Measurements from ENCODE around the gene ATXN7L2.

The ATXN7L2 gene

DNA sequence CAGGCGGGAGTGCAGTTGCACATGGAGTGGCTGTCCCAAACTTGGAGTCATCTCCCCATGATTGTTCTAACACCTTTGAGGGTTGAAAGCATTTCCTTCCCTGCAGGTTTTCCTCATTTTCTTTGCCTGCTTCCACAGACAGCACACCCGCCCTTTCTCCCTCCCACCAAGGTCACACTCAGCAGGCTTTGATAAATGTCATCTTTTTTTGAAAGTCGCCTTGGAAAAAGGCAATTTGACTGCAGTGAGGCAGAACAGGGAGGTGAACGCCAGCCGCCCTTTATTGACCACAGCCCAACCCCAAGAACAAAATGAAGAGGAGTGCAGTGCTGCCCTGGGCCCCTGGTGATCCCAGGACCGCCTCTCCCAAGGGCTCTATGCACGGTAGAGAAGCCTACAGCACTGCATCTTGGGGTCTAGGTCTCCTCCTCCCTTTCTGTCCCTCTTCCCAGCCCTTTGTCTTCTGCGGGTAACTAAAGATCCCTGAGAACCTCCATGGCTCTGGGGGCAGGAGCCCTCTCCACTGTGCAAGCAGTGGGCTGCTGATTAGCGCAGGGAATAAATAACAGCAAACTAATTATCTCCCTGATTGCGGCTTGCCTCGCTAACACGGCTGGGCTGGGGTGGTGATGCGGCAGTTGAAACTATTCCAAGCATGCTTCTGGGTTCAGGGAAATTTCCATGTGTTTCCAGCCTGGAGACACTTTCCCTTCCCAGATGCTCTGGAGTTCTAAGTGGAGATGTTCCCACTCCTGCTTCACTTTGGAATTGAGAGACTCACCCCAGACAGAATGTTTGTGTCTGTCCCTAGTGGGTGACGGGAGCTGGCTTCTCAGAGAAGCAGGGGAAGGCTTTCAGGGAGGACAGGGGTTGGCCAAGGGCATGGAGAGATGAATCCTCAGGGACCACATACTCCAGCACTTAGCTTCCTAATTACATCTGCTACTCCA is 37.6 kb downstream of the ATXN7L2 start:
- TF ChIP-seq, protein P1, sequence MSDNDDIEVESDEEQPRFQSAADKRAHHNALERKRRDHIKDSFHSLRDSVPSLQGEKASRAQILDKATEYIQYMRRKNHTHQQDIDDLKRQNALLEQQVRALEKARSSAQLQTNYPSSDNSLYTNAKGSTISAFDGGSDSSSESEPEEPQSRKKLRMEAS (IDR thresholded peaks at IDR 0.05; ENCODE audit: low read depth, low read length) = no peak
- no peak for DNase-seq (ENCODE audit: low read depth)
- no peak overlapping the region for H3K4me3 ChIP-seq (ENCODE audit: low read depth, low read length)

DNA sequence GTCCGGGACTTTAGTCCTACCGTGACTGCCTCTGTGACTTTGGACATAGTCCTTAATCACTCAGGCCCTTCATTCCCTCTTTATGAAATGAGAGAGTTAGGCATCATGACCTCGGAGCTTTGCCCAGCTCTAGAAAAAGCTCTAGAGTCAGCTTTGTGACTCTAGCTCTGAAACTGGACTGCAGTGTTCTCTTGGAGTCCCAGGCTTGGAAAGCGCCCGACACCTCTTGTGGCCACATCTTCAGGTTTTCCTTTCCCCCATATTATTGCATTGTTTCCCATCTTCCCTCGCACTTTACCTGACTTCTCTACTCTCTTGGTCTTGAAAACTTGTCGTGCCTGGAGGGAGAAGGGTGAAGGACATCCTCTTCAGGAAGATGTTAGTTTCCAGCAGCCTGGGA is 38.3 kb downstream of the ATXN7L2 start:
- no peak for TF ChIP-seq POLR2A (IDR thresholded peaks at IDR 0.05; ENCODE audit: extremely low read depth, insufficient read length)
- no peak for TF ChIP-seq CTCF (IDR thresholded peaks at IDR 0.05; ENCODE audit: low read depth, low read length)
- no peak overlapping the region for H3K4me3 ChIP-seq (ENCODE audit: low read depth, low read length)
- no peak for DNase-seq (ENCODE audit: low read depth)

DNA sequence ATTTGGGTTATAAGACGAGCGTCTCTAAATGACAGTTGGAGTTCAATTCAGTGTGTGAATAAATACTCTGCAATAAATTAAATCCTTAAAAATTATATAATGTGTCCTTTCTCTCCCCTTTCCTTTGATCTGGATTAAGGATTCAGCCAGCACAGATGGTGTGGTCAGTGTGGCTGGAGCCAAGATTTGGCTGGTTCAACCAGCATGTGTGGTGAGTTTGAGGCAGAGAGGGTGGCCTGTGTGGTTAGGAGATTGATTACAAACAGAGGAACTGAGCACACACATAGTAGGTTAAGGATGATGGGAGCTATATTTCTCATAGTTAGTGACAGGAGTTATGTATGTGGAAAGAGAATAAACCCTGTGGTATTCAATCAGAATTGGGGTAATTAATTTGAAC is 40.0 kb downstream of the ATXN7L2 start:
- H3K4me3 ChIP-seq (ENCODE audit: low read depth, low read length) = no peak overlapping the region
- no peak for DNase-seq (ENCODE audit: low read depth)
- TF ChIP-seq POLR2A (IDR thresholded peaks at IDR 0.05; ENCODE audit: extremely low read depth, insufficient read length) = no peak
- no peak for TF ChIP-seq MYC (IDR thresholded peaks at IDR 0.05; ENCODE audit: low read depth, low read length)
- TF ChIP-seq, protein P1 (IDR thresholded peaks at IDR 0.05; ENCODE audit: low read depth, low read length) = no peak
- TF ChIP-seq CTCF (IDR thresholded peaks at IDR 0.05; ENCODE audit: low read depth, low read length) = no peak

DNA sequence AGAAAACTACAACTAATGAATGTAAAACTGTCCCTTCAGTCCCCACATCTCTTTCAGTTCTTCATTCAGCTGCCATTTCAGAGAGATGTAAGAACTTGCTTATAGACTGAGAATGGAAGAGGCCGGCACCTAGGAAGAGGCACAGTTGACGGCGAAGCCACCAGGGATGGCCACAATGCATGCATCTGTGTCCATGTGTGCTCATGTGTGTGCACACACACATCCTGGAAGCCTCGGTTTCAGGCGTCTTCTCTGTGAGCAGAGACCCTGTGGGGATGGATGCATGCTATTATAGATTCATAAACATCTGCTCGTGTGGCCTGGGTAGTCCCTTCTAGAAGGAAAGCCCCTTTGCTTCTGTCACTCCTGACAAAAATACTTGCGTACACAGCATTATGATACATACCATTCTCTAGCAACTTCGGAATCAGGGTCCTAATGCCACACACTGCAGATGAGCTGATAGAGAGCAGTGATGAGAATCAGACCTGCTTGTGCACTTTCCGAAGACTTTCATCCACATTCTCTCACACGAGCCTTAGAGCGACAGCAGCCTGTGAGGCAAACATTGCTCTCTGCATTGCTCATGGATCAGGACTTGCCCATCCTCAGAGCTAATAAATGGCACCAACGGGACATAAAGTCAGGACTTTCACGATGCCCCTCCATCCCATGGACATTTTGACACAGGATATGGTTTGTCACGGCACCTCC is 43.5 kb downstream of the ATXN7L2 start:
- DNase-seq (ENCODE audit: low read depth) = no peak

GRCh38 chr1:109527846-109528695 is 44.4 kb downstream of the ATXN7L2 start:
- no peak for TF ChIP-seq MYC (IDR thresholded peaks at IDR 0.05; ENCODE audit: low read depth, low read length)
- TF ChIP-seq, protein P1 (IDR thresholded peaks at IDR 0.05; ENCODE audit: low read depth, low read length) = no peak
- no peak for TF ChIP-seq POLR2A (IDR thresholded peaks at IDR 0.05; ENCODE audit: extremely low read depth, insufficient read length)
- TF ChIP-seq CTCF (IDR thresholded peaks at IDR 0.05; ENCODE audit: low read depth, low read length) = no peak
- H3K4me3 ChIP-seq (ENCODE audit: low read depth, low read length) = no peak overlapping the region
- DNase-seq (ENCODE audit: low read depth) = no peak

More for the DNA sequence above, 43.5 kb downstream of the ATXN7L2 start:
- no peak overlapping the region for H3K4me3 ChIP-seq (ENCODE audit: low read depth, low read length)
- TF ChIP-seq POLR2A (IDR thresholded peaks at IDR 0.05; ENCODE audit: extremely low read depth, insufficient read length) (no peak), MYC (IDR thresholded peaks at IDR 0.05; ENCODE audit: low read depth, low read length) (no peak)
- TF ChIP-seq, protein P1 (IDR thresholded peaks at IDR 0.05; ENCODE audit: low read depth, low read length) = no peak

- DNase-seq (ENCODE audit: low read depth) = no peak
- TF ChIP-seq, protein P1 (IDR thresholded peaks at IDR 0.05; ENCODE audit: low read depth, low read length) = no peak
- no peak overlapping the region for H3K4me3 ChIP-seq (ENCODE audit: low read depth, low read length)
Observed at GRCh38 chr1:109528712-109529111, 45.0 kb downstream of the ATXN7L2 start.
